Stomach smooth muscle (tissue), 2 donors: ENCODE data around the gene POLA2.
"Not testable (repeated sequence)": the region's sequence is repeated elsewhere in the genome, so short reads cannot be mapped to it uniquely, and the experiment has no call there.

Experiments used
- H3K27ac ChIP-seq: one replicate; pipeline ENCODE4 v1.7.0; 2013; ENCODE audit warnings: mild to moderate bottlenecking, low read length, inconsistent platforms
- H3K27me3 ChIP-seq, 2 donors: one replicate each; pipeline ENCODE4 v1.7.0; 2013; ENCODE audit warnings: low read length in 2 of 2; ENCODE audit not compliant: insufficient read depth in 2 of 2, control insufficient read depth in 1 of 2
- H3K36me3 ChIP-seq, 2 donors: one replicate each; pipeline ENCODE4 v1.7.0; 2013; ENCODE audit warnings: low read length in 2 of 2; ENCODE audit not compliant: control insufficient read depth in 2 of 2, insufficient read depth in 2 of 2
- H3K4me1 ChIP-seq: one replicate; pipeline ENCODE4 v1.7.0; 2013; ENCODE audit warnings: low read length; ENCODE audit not compliant: control insufficient read depth, insufficient read depth
- H3K4me3 ChIP-seq, 2 donors: one replicate each; pipeline ENCODE4 v1.7.0; 2013; ENCODE audit warnings: low read length in 2 of 2
- H3K9ac ChIP-seq, 2 donors: one replicate each; pipeline ENCODE4 v1.7.0; 2013; ENCODE audit warnings: low read length in 2 of 2, mild to moderate bottlenecking in 1 of 2
- H3K9me3 ChIP-seq, 2 donors: one replicate each; pipeline ENCODE4 v1.7.0; 2013; ENCODE audit warnings: low read length in 2 of 2; ENCODE audit not compliant: control insufficient read depth in 2 of 2
- donor health status: healthy.
- donor health status: Pancreatic carcinoma.

Gene POLA2

GRCh38 chr11:65264747-65265146, 3.0 kb downstream of the POLA2 start:
- not testable (repeated sequence) for H3K27ac ChIP-seq, H3K9ac ChIP-seq, H3K4me3 ChIP-seq, H3K36me3 ChIP-seq, H3K9me3 ChIP-seq, H3K27me3 ChIP-seq
- H3K4me1 ChIP-seq = peaks cover 18% of the 10 kb centered on the region

GRCh38 chr11:65266210-65266609, 4.4 kb downstream of the POLA2 start:
- no peak overlapping the region for H3K27ac ChIP-seq
- H3K4me3 ChIP-seq = no peak overlapping the region
- no peaks in the 10 kb centered on the region for H3K27me3 ChIP-seq
- H3K4me1 ChIP-seq = peaks cover 16% of the 10 kb centered on the region
- peaks cover 4 to 7% of the 10 kb centered on the region in 2 donors for H3K36me3 ChIP-seq
- H3K9ac ChIP-seq = no peak overlapping the region
- no peaks in the 10 kb centered on the region for H3K9me3 ChIP-seq

- Histone ChIP-seq H3K27ac (no peak overlapping the region), H3K9ac (no peak overlapping the region)
Measured at GRCh38 chr11:65274735-65275682, 13.2 kb downstream of the POLA2 start.

GRCh38 chr11:65275906-65276305, 14.1 kb downstream of the POLA2 start:
- Histone ChIP-seq H3K27ac (no peak overlapping the region), H3K4me3 (no peak overlapping the region), H3K9me3 (no peaks in the 10 kb centered on the region), H3K27me3 (no peaks in the 10 kb centered on the region), H3K36me3 (peaks cover 2 to 4% of the 10 kb centered on the region in 2 donors), H3K9ac (no peak overlapping the region), H3K4me1 (peaks cover 2% of the 10 kb centered on the region)

More at GRCh38 chr11:65274735-65275682, 13.2 kb downstream of the POLA2 start:
- Histone ChIP-seq H3K27me3 (no peaks in the 10 kb centered on the region), H3K4me3 (peak overlapping the region in 1 of 2 donors; percentile 17), H3K9me3 (no peaks in the 10 kb centered on the region), H3K36me3 (peaks cover 4 to 7% of the 10 kb centered on the region in 2 donors), H3K4me1 (no peaks in the 10 kb centered on the region)

- H3K4me1 ChIP-seq = peaks cover 2% of the 10 kb centered on the region
- no peaks in the 10 kb centered on the region for H3K27me3 ChIP-seq
- H3K36me3 ChIP-seq = peaks cover 11 to 14% of the 10 kb centered on the region in 2 donors
- H3K4me3 ChIP-seq = no peak overlapping the region
- H3K27ac ChIP-seq = no peak overlapping the region
- H3K9ac ChIP-seq = no peak overlapping the region
- H3K9me3 ChIP-seq = no peaks in the 10 kb centered on the region
Measured at GRCh38 chr11:65277631-65278277, 16.0 kb downstream of the POLA2 start.

- no peaks in the 10 kb centered on the region for H3K9me3 ChIP-seq
- H3K9ac ChIP-seq = no peak overlapping the region
- no peak overlapping the region for H3K27ac ChIP-seq
- H3K4me1 ChIP-seq = peaks cover 2% of the 10 kb centered on the region
- H3K27me3 ChIP-seq = no peaks in the 10 kb centered on the region
- peaks cover 11 to 17% of the 10 kb centered on the region in 2 donors for H3K36me3 ChIP-seq
- H3K4me3 ChIP-seq = no peak overlapping the region
Measured at GRCh38 chr11:65278356-65278755, 16.6 kb downstream of the POLA2 start.

GRCh38 chr11:65279279-65279678, 17.5 kb downstream of the POLA2 start:
- no peak overlapping the region for H3K4me3 ChIP-seq
- peaks cover 2% of the 10 kb centered on the region for H3K4me1 ChIP-seq
- H3K9ac ChIP-seq = no peak overlapping the region
- H3K27me3 ChIP-seq = no peaks in the 10 kb centered on the region
- H3K27ac ChIP-seq = no peak overlapping the region
- no peaks in the 10 kb centered on the region for H3K9me3 ChIP-seq
- H3K36me3 ChIP-seq = peaks cover 11 to 17% of the 10 kb centered on the region in 2 donors

- Histone ChIP-seq H3K4me1 (peaks cover 2% of the 10 kb centered on the region), H3K4me3 (no peak overlapping the region), H3K9ac (no peak overlapping the region), H3K27me3 (no peaks in the 10 kb centered on the region), H3K27ac (no peak overlapping the region), H3K36me3 (peaks cover 11 to 17% of the 10 kb centered on the region in 2 donors), H3K9me3 (no peaks in the 10 kb centered on the region)
Measured at GRCh38 chr11:65279741-65280440, 18.1 kb downstream of the POLA2 start.

- Histone ChIP-seq H3K4me3 (no peak overlapping the region), H3K27ac (no peak overlapping the region), H3K36me3 (peaks cover 11 to 17% of the 10 kb centered on the region in 2 donors), H3K4me1 (peaks cover 2% of the 10 kb centered on the region), H3K9ac (no peak overlapping the region), H3K9me3 (no peaks in the 10 kb centered on the region), H3K27me3 (no peaks in the 10 kb centered on the region)
Measured at GRCh38 chr11:65280646-65281045, 18.9 kb downstream of the POLA2 start.

GRCh38 chr11:65286686-65287085, 24.9 kb downstream of the POLA2 start:
- Histone ChIP-seq H3K4me3 (no peak overlapping the region), H3K9me3 (no peaks in the 10 kb centered on the region), H3K27me3 (no peaks in the 10 kb centered on the region), H3K4me1 (peaks cover 13% of the 10 kb centered on the region), H3K36me3 (peaks cover 7 to 13% of the 10 kb centered on the region in 2 donors), H3K9ac (no peak overlapping the region), H3K27ac (no peak overlapping the region)
